ENCODE data around the gene TAC4.

- no peak for TF ChIP-seq CTCF (IDR thresholded peaks at IDR 0.05; ENCODE audit: low read depth, low read length, poor library complexity, severe bottlenecking)
- no peak for TF ChIP-seq EZH2phosphoT487 (IDR thresholded peaks at IDR 0.05; ENCODE audit: borderline replicate concordance, low read length)
Observed at GRCh38 chr17:49822829-49823228, 25.0 kb downstream of the TAC4 start.
